NB4 (cell line): ENCODE measurements around the gene MBD4.

ENCODE experiments used
- DNase-seq: peaks from one replicate; pipeline ENCODE4 v3.0.0; 2010; ENCODE audit warnings: low read depth
- H3K4me3 ChIP-seq: one replicate; pipeline ENCODE4 v1.5.1; 2011; ENCODE audit warnings: mild to moderate bottlenecking, low read depth, low read length, moderate library complexity
- CTCF ChIP-seq: IDR thresholded peaks from one replicate; pipeline ENCODE4 v1.5.1; 2012; ENCODE audit warnings: low read depth, low read length
- MAX ChIP-seq: IDR thresholded peaks from 2 replicates; pipeline ENCODE4 v1.6.1; 2011; ENCODE audit warnings: low read depth, low read length
- MYC ChIP-seq: IDR thresholded peaks from 2 replicates; pipeline ENCODE4 v1.6.1; 2011; ENCODE audit warnings: low read depth, low read length
- POLR2A ChIP-seq: IDR thresholded peaks from 2 replicates; pipeline ENCODE4 v1.6.1; 2011; ENCODE audit warnings: mild to moderate bottlenecking; ENCODE audit not compliant: insufficient read length; ENCODE audit errors: extremely low read depth

Gene MBD4

GRCh38 chr3:129432036-129432435, 7.7 kb downstream of the MBD4 start:
- no peak for DNase-seq
- TF ChIP-seq CTCF, result no peak
- no peak for TF ChIP-seq MYC
- no peak for TF ChIP-seq MAX
- no peak for TF ChIP-seq POLR2A
- no peak overlapping the region for H3K4me3 ChIP-seq

GRCh38 chr3:129429602-129430001, 10.1 kb downstream of the MBD4 start:
- no peak overlapping the region for H3K4me3 ChIP-seq
- TF ChIP-seq MYC, result no peak
- TF ChIP-seq MAX, result no peak
- no peak for TF ChIP-seq CTCF
- no peak for TF ChIP-seq POLR2A
- no peak for DNase-seq

GRCh38 chr3:129429080-129429451, 10.7 kb downstream of the MBD4 start:
- TF ChIP-seq MYC, result no peak
- H3K4me3 ChIP-seq, result no peak overlapping the region

GRCh38 chr3:129428376-129429079, 11.2 kb downstream of the MBD4 start, which contains the start of gene EFCAB12:
Gene EFCAB12 (minus strand): TSS chr3:129428636. CDS start chr3:129428488, 148 bp downstream.
- TF ChIP-seq POLR2A (no peak), MYC (no peak), MAX (no peak), CTCF (no peak)
- no peak for DNase-seq
- H3K4me3 ChIP-seq, result no peak within 1 kb of the TSS

More at GRCh38 chr3:129429080-129429451, 10.7 kb downstream of the MBD4 start:
- DNase-seq, result no peak

- H3K4me3 ChIP-seq, result no peak overlapping the region
- DNase-seq, result no peak
- TF ChIP-seq POLR2A (no peak), MAX (no peak), MYC (no peak), CTCF (no peak)
These were observed 11.8 kb downstream of the MBD4 start for GRCh38 chr3:129428007-129428375.

- TF ChIP-seq MAX, result no peak
- TF ChIP-seq MYC, result no peak
- TF ChIP-seq CTCF, result no peak
- no peak for TF ChIP-seq POLR2A
- no peak for DNase-seq
- H3K4me3 ChIP-seq, result no peak overlapping the region
These were observed 14.1 kb downstream of the MBD4 start for GRCh38 chr3:129425619-129426018.
